ENCODE measurements around the gene PIAS1.

Gene PIAS1

GRCh38 chr15:68183616-68184315 lies 129.7 kb downstream of the PIAS1 start:
- FAIRE-seq = no peak
- no peak for TF ChIP-seq CTCF (IDR thresholded peaks at IDR 0.05; ENCODE audit: insufficient read depth, missing control alignments)
- no peak for DNase-seq (ENCODE audit: insufficient read length, low spot score)

- DNase-seq (ENCODE audit: insufficient read length, low spot score) (no peak), FAIRE-seq (no peak)
- TF ChIP-seq CTCF (IDR thresholded peaks at IDR 0.05; ENCODE audit: insufficient read depth, missing control alignments) = no peak
These were observed 130.7 kb downstream of the PIAS1 start for GRCh38 chr15:68184616-68185480.

GRCh38 chr15:68186671-68187397 lies 132.7 kb downstream of the PIAS1 start:
- TF ChIP-seq CTCF (IDR thresholded peaks at IDR 0.05; ENCODE audit: insufficient read depth, missing control alignments) = no peak
- DNase-seq (ENCODE audit: insufficient read length, low spot score) (no peak), FAIRE-seq (no peak)

GRCh38 chr15:68187559-68187958 lies 133.4 kb downstream of the PIAS1 start:
- FAIRE-seq (no peak), DNase-seq (ENCODE audit: insufficient read length, low spot score) (no peak)
- TF ChIP-seq CTCF (IDR thresholded peaks at IDR 0.05; ENCODE audit: insufficient read depth, missing control alignments) = no peak

- DNase-seq (ENCODE audit: insufficient read length, low spot score) (no peak), FAIRE-seq (no peak)
- no peak for TF ChIP-seq CTCF (IDR thresholded peaks at IDR 0.05; ENCODE audit: insufficient read depth, missing control alignments)
These were observed 134.5 kb downstream of the PIAS1 start for GRCh38 chr15:68188647-68189046.

- FAIRE-seq (no peak), DNase-seq (ENCODE audit: insufficient read length, low spot score) (no peak)
- TF ChIP-seq CTCF (IDR thresholded peaks at IDR 0.05; ENCODE audit: insufficient read depth, missing control alignments) = no peak
These were observed 135.9 kb downstream of the PIAS1 start for GRCh38 chr15:68190048-68190447.

Measured in D721Med (cell line).